ENCODE measurements around the gene ZDHHC22. TPM values are rescaled to one million over a fixed set of nuclear protein-coding genes. Genes with fewer than 3 reads are reported as not detected.
A peak's percentile ranks its signal among the peaks of the same experiment; 100 is the strongest.

ZDHHC22 gene
- total and polyA plus RNA-seq, 2 of the 13 experiments (the other 11 are each of a cell fraction or from before 2014, with no cell fraction given) = not detected

GRCh38 chr14:77133720-77134338 is 7.8 kb downstream of the ZDHHC22 start (continued):
- TF ChIP-seq AHDC1 (CRISPR knock-in tag; IDR thresholded peaks at IDR 0.05; ENCODE audit: borderline replicate concordance) (no peak), ZNF124 (CRISPR knock-in tag; IDR thresholded peaks at IDR 0.05) (peak; percentile 88; the same call in 1 of the 2 replicates), ZNF232 (CRISPR knock-in tag; IDR thresholded peaks at IDR 0.05; ENCODE audit: borderline replicate concordance) (peak; percentile 93; the same call in 1 of the 2 replicates), NFYB (CRISPR knock-in tag; IDR thresholded peaks at IDR 0.05) (0 out of 2 replicates have a peak, but pooled peaks have one; percentile 16), ZNF460 (CRISPR knock-in tag; IDR thresholded peaks at IDR 0.05; ENCODE audit: borderline replicate concordance) (no peak)
- TF ChIP-seq, protein P1, sequence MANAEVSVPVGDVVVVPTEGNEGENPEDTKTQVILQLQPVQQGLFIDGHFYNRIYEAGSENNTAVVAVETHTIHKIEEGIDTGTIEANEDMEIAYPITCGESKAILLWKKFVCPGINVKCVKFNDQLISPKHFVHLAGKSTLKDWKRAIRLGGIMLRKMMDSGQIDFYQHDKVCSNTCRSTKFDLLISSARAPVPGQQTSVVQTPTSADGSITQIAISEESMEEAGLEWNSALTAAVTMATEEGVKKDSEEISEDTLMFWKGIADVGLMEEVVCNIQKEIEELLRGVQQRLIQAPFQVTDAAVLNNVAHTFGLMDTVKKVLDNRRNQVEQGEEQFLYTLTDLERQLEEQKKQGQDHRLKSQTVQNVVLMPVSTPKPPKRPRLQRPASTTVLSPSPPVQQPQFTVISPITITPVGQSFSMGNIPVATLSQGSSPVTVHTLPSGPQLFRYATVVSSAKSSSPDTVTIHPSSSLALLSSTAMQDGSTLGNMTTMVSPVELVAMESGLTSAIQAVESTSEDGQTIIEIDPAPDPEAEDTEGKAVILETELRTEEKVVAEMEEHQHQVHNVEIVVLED (CRISPR knock-in tag; IDR thresholded peaks at IDR 0.05; ENCODE audit: borderline replicate concordance) = no peak
- TF ChIP-seq, protein P2, sequence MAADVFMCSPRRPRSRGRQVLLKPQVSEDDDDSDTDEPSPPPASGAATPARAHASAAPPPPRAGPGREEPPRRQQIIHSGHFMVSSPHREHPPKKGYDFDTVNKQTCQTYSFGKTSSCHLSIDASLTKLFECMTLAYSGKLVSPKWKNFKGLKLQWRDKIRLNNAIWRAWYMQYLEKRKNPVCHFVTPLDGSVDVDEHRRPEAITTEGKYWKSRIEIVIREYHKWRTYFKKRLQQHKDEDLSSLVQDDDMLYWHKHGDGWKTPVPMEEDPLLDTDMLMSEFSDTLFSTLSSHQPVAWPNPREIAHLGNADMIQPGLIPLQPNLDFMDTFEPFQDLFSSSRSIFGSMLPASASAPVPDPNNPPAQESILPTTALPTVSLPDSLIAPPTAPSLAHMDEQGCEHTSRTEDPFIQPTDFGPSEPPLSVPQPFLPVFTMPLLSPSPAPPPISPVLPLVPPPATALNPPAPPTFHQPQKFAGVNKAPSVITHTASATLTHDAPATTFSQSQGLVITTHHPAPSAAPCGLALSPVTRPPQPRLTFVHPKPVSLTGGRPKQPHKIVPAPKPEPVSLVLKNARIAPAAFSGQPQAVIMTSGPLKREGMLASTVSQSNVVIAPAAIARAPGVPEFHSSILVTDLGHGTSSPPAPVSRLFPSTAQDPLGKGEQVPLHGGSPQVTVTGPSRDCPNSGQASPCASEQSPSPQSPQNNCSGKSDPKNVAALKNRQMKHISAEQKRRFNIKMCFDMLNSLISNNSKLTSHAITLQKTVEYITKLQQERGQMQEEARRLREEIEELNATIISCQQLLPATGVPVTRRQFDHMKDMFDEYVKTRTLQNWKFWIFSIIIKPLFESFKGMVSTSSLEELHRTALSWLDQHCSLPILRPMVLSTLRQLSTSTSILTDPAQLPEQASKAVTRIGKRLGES (CRISPR knock-in tag; IDR thresholded peaks at IDR 0.05; ENCODE audit: borderline replicate concordance) = peak; percentile 70; the same call in 1 of the 2 replicates

Measured in HepG2 (cell line).